Suprapubic skin (tissue), 4 donors: Measurements from ENCODE around the gene GPATCH3. TPM values are rescaled to one million over a fixed set of nuclear protein-coding genes. Genes with fewer than 3 reads are reported as not detected.

Experiments
- DNase-seq, 2 donors: peaks; one replicate each; pipeline ENCODE4 v3.0.0-alpha.2; 2019; ENCODE audit warnings: low spot score in 2 of 2
- H3K27ac ChIP-seq: fragments of 200-600 bp; sonication (generic); one replicate; pipeline ENCODE4 v1.5.1; 2019
- H3K27me3 ChIP-seq: fragments of 200-600 bp; sonication (generic); one replicate; pipeline ENCODE4 v1.5.1; 2019
- H3K36me3 ChIP-seq: fragments of 200-600 bp; sonication (generic); one replicate; pipeline ENCODE4 v1.5.1; 2019
- H3K4me1 ChIP-seq: fragments of 200-600 bp; sonication (generic); one replicate; pipeline ENCODE4 v1.5.1; 2019
- H3K4me3 ChIP-seq: fragments of 200-600 bp; sonication (generic); one replicate; pipeline ENCODE4 v1.5.1; 2019; ENCODE audit warnings: mild to moderate bottlenecking
- H3K9me3 ChIP-seq: fragments of 200-600 bp; sonication (generic); one replicate; pipeline ENCODE4 v1.5.1; 2019
- CTCF ChIP-seq, 2 donors: fragments of 200-600 bp in 1 of 2; fragments of 450-650 bp in 1 of 2; sonication (generic) in 1 of 2; IDR thresholded peaks; one replicate each; pipeline ENCODE4 v1.5.1; 2016 to 2019; ENCODE audit warnings: antibody characterized with exemption in 2 of 2, mild to moderate bottlenecking in 1 of 2, moderate library complexity in 1 of 2
- EP300 ChIP-seq: sonication (generic); formaldehyde crosslinking; IDR thresholded peaks from one replicate; pipeline ENCODE4 v1.6.1; 2017; ENCODE audit warnings: antibody characterized with exemption
- POLR2A ChIP-seq, 2 donors: fragments of 450-650 bp; IDR thresholded peaks; one replicate each; pipeline ENCODE4 v1.6.1; 2017; ENCODE audit warnings: antibody characterized with exemption in 2 of 2, mild to moderate bottlenecking in 2 of 2, moderate library complexity in 2 of 2
- POLR2AphosphoS5 ChIP-seq, 3 donors: sonication (generic); formaldehyde crosslinking; IDR thresholded peaks; one replicate each; pipeline ENCODE4 v1.6.1; 2017; ENCODE audit warnings: antibody characterized with exemption in 3 of 3
- WGBS: methylation state at CpG from one replicate; pipeline ENCODE4 v1.1.5; 2018; 5-methylcytosine and 5-hydroxymethylcytosine counted together
- total RNA-seq, 4 donors: library from RNA; depleted of rRNA; stranded (reverse); fragments of >200 nt; gene quantifications; one replicate each; pipeline ENCODE4 v1.1.0, GENCODE V29; 2016

GPATCH3 gene
- total RNA-seq, 4 donors from 2014 or later = 14.1 to 20.5 (median 15.8) TPM

GRCh38 chr1:26861286-26861701, 39.0 kb downstream of the GPATCH3 start:
- no peak overlapping the region for H3K4me3 ChIP-seq
- no peaks in the 10 kb centered on the region for H3K36me3 ChIP-seq
- H3K27me3 ChIP-seq = no peaks in the 10 kb centered on the region
- peak overlapping the region; percentile 97 for H3K27ac ChIP-seq
- TF ChIP-seq POLR2A (IDR thresholded peaks at IDR 0.05) (no peak), EP300 (no peak), CTCF (IDR thresholded peaks at IDR 0.05) (no peak), POLR2AphosphoS5 (IDR thresholded peaks at IDR 0.05) (no peak)
- WGBS = 48% methylated on average over 5 of the region's 5 CpGs
- H3K4me1 ChIP-seq = peaks cover 78% of the 10 kb centered on the region
- DNase-seq = no peak
- H3K9me3 ChIP-seq = no peaks in the 10 kb centered on the region

DNA sequence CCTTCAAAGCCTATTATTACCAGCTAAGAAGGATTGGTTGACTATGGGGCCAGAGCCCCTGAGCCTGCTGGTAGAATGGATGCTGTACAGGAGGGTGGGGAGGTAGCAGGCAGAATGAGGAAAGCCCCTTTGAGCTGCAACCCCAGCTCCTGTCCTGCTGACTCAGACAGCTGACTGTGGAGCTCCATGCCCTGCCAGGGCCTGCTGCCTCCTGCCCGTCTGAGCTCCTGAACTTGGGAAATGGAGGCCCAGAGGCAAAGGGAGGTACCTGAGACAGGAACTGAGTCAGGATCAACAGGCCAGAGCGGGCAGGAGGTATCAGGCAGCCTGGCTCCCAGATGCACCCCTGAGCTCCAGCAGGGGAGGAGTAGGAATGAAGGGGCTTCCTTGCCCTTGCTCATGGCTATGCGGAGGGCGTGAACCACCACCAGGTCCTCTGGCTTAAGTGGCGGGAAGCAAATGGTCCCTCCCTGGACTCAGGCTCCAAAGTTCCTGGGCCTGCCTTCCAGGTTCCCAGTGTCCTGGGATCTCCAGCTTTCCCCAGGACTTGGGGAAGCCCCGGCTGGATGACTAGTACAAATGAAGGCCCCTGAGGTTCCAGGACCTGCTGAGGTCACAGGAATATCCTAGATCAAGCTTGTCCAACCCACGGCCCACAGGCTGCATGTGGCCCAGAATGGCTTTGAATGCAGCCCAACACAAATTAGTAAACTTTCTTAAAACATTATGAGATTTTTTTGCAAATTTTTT, 41.2 kb downstream of the GPATCH3 start:
- no peak for TF ChIP-seq POLR2A (IDR thresholded peaks at IDR 0.05)
- no peak for TF ChIP-seq EP300
- peak in 2 of 3 donors; percentile 39 to 59 for TF ChIP-seq POLR2AphosphoS5 (IDR thresholded peaks at IDR 0.05)
- no peak for TF ChIP-seq CTCF (IDR thresholded peaks at IDR 0.05)
- H3K27me3 ChIP-seq = no peaks in the 10 kb centered on the region
- DNase-seq = no peak
- H3K27ac ChIP-seq = peak overlapping the region; percentile 83
- peaks cover 82% of the 10 kb centered on the region for H3K4me1 ChIP-seq
- peak overlapping the region; percentile 10 for H3K4me3 ChIP-seq
- 72% methylated on average over 6 of the region's 7 CpGs for WGBS
- H3K9me3 ChIP-seq = no peaks in the 10 kb centered on the region
- H3K36me3 ChIP-seq = no peaks in the 10 kb centered on the region

DNA sequence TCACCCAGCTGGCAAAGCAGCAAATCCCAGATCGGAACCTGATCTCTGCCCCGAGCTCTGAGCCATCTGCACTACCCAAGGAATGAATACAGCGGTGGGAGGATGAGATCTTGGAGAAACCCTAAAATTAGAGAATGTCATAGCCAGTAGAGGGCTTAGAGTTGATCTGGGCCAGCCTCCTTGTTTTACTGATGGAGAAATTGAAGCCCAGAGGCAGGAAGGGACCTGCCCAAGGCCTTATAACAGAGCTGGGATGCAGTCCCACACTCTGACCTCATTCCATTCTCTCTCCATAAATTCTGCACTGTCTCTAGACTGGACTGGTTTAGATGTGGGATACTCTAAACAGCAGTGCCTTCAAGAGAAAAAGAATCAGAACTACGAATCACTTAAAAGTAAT, 42.1 kb downstream of the GPATCH3 start:
- peaks cover 83% of the 10 kb centered on the region for H3K4me1 ChIP-seq
- H3K4me3 ChIP-seq = peak overlapping the region; percentile 10
- no peaks in the 10 kb centered on the region for H3K27me3 ChIP-seq
- WGBS = 33% methylated on average over 4 of the region's 4 CpGs
- H3K36me3 ChIP-seq = no peaks in the 10 kb centered on the region
- peak overlapping the region; percentile 83 for H3K27ac ChIP-seq
- TF ChIP-seq POLR2AphosphoS5 (IDR thresholded peaks at IDR 0.05) (no peak), CTCF (IDR thresholded peaks at IDR 0.05) (no peak), POLR2A (IDR thresholded peaks at IDR 0.05) (no peak), EP300 (no peak)
- DNase-seq = no peak
- no peaks in the 10 kb centered on the region for H3K9me3 ChIP-seq

DNA sequence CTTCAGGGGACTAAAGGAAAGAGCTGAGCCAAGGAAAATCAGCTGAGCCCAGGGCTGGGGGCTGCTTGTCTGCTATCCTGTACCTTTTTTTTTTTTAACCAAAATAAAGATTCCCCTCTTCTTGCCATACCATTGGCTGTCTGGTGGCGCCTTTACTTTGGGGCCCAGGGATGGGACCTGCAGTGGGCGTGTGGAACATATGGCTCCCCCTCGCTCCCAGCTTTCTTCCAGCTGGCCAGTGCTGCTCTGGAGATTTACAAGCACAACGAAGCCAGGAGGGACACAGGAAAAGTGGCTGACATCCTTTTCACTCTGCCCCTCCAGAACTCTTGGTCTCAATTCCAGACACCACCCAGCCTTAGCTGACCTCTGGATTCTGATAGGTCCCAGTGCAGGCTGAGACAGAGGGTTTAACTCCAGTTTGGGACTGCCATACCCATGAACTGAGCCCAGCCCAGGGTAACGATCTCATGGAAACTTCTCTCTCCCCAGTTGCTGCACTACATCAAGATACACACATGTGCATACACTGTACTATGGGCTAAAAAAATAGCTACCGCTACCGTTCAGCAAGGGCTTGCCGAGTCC, 42.7 kb downstream of the GPATCH3 start:
- H3K9me3 ChIP-seq = no peaks in the 10 kb centered on the region
- H3K36me3 ChIP-seq = peaks cover 3% of the 10 kb centered on the region
- TF ChIP-seq EP300 (no peak), POLR2AphosphoS5 (IDR thresholded peaks at IDR 0.05) (no peak), POLR2A (IDR thresholded peaks at IDR 0.05) (no peak), CTCF (IDR thresholded peaks at IDR 0.05) (no peak)
- DNase-seq = no peak
- 61% methylated on average over 5 of the region's 8 CpGs for WGBS
- no peaks in the 10 kb centered on the region for H3K27me3 ChIP-seq
- H3K4me1 ChIP-seq = peaks cover 88% of the 10 kb centered on the region
- peak overlapping the region; percentile 83 for H3K27ac ChIP-seq
- H3K4me3 ChIP-seq = no peak overlapping the region
